ENCODE data around the gene DPYD.

The DPYD gene

DNA sequence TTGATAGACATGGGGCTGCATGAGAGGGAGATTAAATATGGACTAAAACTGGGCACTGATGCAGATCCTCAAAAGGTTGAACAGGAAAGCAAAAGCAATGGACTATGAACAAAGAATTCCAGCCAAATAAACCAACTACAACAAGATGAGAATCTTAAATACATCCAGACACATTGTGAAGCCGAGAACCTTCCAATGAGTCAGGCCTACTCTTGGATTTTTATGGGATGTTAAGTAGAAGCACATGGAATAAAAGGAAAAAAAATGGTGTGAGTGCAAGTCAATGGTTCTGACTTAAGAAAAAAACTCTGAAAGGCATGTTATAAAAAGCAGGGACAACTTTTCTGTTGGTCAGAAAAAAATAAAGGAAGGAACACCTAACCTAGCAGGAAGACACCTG is 227.2 kb downstream of the DPYD start:
- H3K4me2 ChIP-seq (ENCODE audit: low read depth, low read length) = no peak overlapping the region
- TF ChIP-seq, protein P1, sequence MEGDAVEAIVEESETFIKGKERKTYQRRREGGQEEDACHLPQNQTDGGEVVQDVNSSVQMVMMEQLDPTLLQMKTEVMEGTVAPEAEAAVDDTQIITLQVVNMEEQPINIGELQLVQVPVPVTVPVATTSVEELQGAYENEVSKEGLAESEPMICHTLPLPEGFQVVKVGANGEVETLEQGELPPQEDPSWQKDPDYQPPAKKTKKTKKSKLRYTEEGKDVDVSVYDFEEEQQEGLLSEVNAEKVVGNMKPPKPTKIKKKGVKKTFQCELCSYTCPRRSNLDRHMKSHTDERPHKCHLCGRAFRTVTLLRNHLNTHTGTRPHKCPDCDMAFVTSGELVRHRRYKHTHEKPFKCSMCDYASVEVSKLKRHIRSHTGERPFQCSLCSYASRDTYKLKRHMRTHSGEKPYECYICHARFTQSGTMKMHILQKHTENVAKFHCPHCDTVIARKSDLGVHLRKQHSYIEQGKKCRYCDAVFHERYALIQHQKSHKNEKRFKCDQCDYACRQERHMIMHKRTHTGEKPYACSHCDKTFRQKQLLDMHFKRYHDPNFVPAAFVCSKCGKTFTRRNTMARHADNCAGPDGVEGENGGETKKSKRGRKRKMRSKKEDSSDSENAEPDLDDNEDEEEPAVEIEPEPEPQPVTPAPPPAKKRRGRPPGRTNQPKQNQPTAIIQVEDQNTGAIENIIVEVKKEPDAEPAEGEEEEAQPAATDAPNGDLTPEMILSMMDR (IDR thresholded peaks at IDR 0.05; ENCODE audit: low read length) = no peak
- TF ChIP-seq EZH2phosphoT487 (IDR thresholded peaks at IDR 0.05; ENCODE audit: low read length) (no peak), EZH2 (optimal IDR thresholded peaks at IDR 0.05; ENCODE audit: low read depth, low read length) (no peak)

DNA sequence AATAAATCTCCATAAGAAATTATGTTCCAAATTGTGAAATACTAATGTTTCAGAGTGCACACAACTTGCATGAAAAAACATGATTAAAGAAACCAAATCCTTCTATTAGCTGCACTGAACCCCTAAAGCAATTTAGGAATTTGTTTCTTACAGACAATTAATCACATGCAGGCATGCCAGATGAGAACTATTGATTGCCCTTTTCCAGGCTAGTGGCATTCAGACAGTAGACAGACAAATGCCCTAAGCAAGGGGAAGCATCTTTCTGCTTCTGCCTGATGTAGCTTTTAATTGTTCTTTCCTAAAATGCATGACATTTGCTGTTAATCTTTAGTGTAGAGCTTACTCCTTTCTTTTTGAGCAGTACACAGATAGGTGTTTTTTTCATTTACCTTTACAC is 229.5 kb downstream of the DPYD start:
- Histone ChIP-seq H3K9me3 (replicated peaks; ENCODE audit: insufficient read depth, low read length) (no peaks in the 10 kb centered on the region), H3K4me2 (ENCODE audit: low read depth, low read length) (no peak overlapping the region), H2AFZ (ENCODE audit: low read length) (no peak overlapping the region), H3K4me3 (ENCODE audit: low read length) (no peak overlapping the region), H3K4me1 (ENCODE audit: low read length) (no peaks in the 10 kb centered on the region), H3K27ac (ENCODE audit: low read length) (no peak overlapping the region), H3K27me3 (replicated peaks; ENCODE audit: insufficient read depth, low read length) (no peaks in the 10 kb centered on the region), H3K9me2 (replicated peaks; ENCODE audit: insufficient read depth, low read length) (no peaks in the 10 kb centered on the region), H3K9ac (ENCODE audit: low read length) (no peak overlapping the region), H3K79me2 (ENCODE audit: low read length) (no peaks in the 10 kb centered on the region), H3F3A (ENCODE audit: insufficient read depth, low read length) (no peaks in the 10 kb centered on the region), H4K20me1 (ENCODE audit: insufficient read depth, low read length) (no peaks in the 10 kb centered on the region), H3K36me3 (replicated peaks; ENCODE audit: insufficient read depth, low read length) (no peaks in the 10 kb centered on the region)
- TF ChIP-seq, protein P1 (IDR thresholded peaks at IDR 0.05; ENCODE audit: low read length) = no peak
- TF ChIP-seq EZH2 (optimal IDR thresholded peaks at IDR 0.05; ENCODE audit: low read depth, low read length) = no peak
- TF ChIP-seq EZH2phosphoT487 (IDR thresholded peaks at IDR 0.05; ENCODE audit: low read length) = no peak
- DNase-seq = no peak

More for the DNA sequence above, 227.2 kb downstream of the DPYD start:
- no peaks in the 10 kb centered on the region for H3K79me2 ChIP-seq (ENCODE audit: low read length)
- no peaks in the 10 kb centered on the region for H4K20me1 ChIP-seq (ENCODE audit: insufficient read depth, low read length)
- H3K27me3 ChIP-seq (replicated peaks; ENCODE audit: insufficient read depth, low read length) = no peaks in the 10 kb centered on the region
- no peak overlapping the region for H3K4me3 ChIP-seq (ENCODE audit: low read length)
- H3K4me1 ChIP-seq (ENCODE audit: low read length) = no peaks in the 10 kb centered on the region
- H3F3A ChIP-seq (ENCODE audit: insufficient read depth, low read length) = no peaks in the 10 kb centered on the region
- H3K9me3 ChIP-seq (replicated peaks; ENCODE audit: insufficient read depth, low read length) = no peaks in the 10 kb centered on the region
- no peaks in the 10 kb centered on the region for H3K36me3 ChIP-seq (replicated peaks; ENCODE audit: insufficient read depth, low read length)
- H2AFZ ChIP-seq (ENCODE audit: low read length) = no peak overlapping the region
- H3K9me2 ChIP-seq (replicated peaks; ENCODE audit: insufficient read depth, low read length) = no peaks in the 10 kb centered on the region
- H3K27ac ChIP-seq (ENCODE audit: low read length) = no peak overlapping the region
- DNase-seq = no peak
- no peak overlapping the region for H3K9ac ChIP-seq (ENCODE audit: low read length)

DNA sequence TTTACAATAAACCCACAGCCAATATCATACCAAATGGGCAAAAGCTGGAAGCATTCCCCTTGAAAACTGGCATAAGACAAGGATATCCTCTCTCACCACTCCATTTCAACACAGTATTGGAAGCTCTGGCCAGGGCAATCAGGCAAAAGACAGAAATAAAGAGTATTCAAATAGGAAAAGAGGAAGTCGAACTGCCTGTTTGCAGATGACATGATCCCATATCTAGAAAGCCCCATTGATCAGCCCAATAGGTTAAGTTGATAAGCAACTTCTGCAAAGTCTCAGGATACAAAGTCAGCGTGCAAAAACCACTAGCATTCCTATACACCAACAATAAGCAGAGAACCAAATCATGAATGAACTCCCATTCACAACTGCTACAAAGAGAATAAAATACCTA is 235.5 kb downstream of the DPYD start:
- DNase-seq = no peak
- H3K4me2 ChIP-seq (ENCODE audit: low read depth, low read length) = no peak overlapping the region
- no peaks in the 10 kb centered on the region for H3F3A ChIP-seq (ENCODE audit: insufficient read depth, low read length)
- no peaks in the 10 kb centered on the region for H3K4me1 ChIP-seq (ENCODE audit: low read length)
- TF ChIP-seq EZH2 (optimal IDR thresholded peaks at IDR 0.05; ENCODE audit: low read depth, low read length) = no peak
- TF ChIP-seq, protein P1 (IDR thresholded peaks at IDR 0.05; ENCODE audit: low read length) = no peak
- no peak for TF ChIP-seq EZH2phosphoT487 (IDR thresholded peaks at IDR 0.05; ENCODE audit: low read length)
- no peak overlapping the region for H3K4me3 ChIP-seq (ENCODE audit: low read length)
- H3K27ac ChIP-seq (ENCODE audit: low read length) = no peak overlapping the region
- no peak overlapping the region for H2AFZ ChIP-seq (ENCODE audit: low read length)
- H3K27me3 ChIP-seq (replicated peaks; ENCODE audit: insufficient read depth, low read length) = no peaks in the 10 kb centered on the region
- no peaks in the 10 kb centered on the region for H3K79me2 ChIP-seq (ENCODE audit: low read length)
- H3K9me2 ChIP-seq (replicated peaks; ENCODE audit: insufficient read depth, low read length) = no peaks in the 10 kb centered on the region
- no peaks in the 10 kb centered on the region for H3K9me3 ChIP-seq (replicated peaks; ENCODE audit: insufficient read depth, low read length)
- no peaks in the 10 kb centered on the region for H3K36me3 ChIP-seq (replicated peaks; ENCODE audit: insufficient read depth, low read length)
- H3K9ac ChIP-seq (ENCODE audit: low read length) = no peak overlapping the region
- H4K20me1 ChIP-seq (ENCODE audit: insufficient read depth, low read length) = no peaks in the 10 kb centered on the region
